HCT116 (cell line): Measurements from ENCODE around the gene RGL2. TPM values are rescaled to one million over a fixed set of nuclear protein-coding genes. Genes with fewer than 3 reads are reported as not detected.

Source experiments
- ATAC-seq: fragments of 200-7000 bp; cut with Tn5 transposase; 2 replicates; pipeline ENCODE4 v1.9.1; 2020; ENCODE audit warnings: mild to moderate bottlenecking, moderate library complexity
- BruUV-seq: library from RNA; stranded (reverse); fragments of 400-500 nt; replicated peaks from 2 replicates; lab custom pipeline; 2021; lab: Mats Ljungman, UMichigan
- CTCF ChIA-PET: fragments of 300-600 bp; sonication (Branson Sonifier 250); formaldehyde crosslinking; loops from one replicate; lab custom pipeline; 2021; ENCODE audit warnings: antibody characterized with exemption; lab: Charles Lee
- POLR2A ChIA-PET: fragments of 300-600, 350-600 bp; sonication (Branson Sonifier 250); formaldehyde crosslinking; loops from one replicate; lab custom pipeline; 2021; ENCODE audit warnings: antibody characterized with exemption; lab: Charles Lee
- RAD21 ChIA-PET, 2 experiments: fragments of 300-600 bp; sonication (Branson Sonifier 250); formaldehyde crosslinking; loops; one replicate each; lab custom pipeline; 2023; ENCODE audit warnings: low total read pairs in 2 of 2; ENCODE audit not compliant: uncharacterized antibody in 2 of 2, unreplicated experiment in 2 of 2, low non-redundant PET in 1 of 2; lab: Charles Lee
- DNase-seq: peaks from one replicate; pipeline ENCODE4 v3.0.0-alpha.2; 2010; ENCODE audit warnings: low read depth, low spot score
- H2AFZ ChIP-seq: fragments of 200-600 bp; shearing (Covaris generic), sonication (generic); 2 replicates; pipeline ENCODE4 v1.6.1; 2017; ENCODE audit warnings: low read depth, mixed run types, mixed read lengths, antibody characterized with exemption, low read length; ENCODE audit not compliant: poor library complexity, severe bottlenecking
- H3K27ac ChIP-seq: 2 replicates; pipeline ENCODE4 v1.5.1; 2012; ENCODE audit warnings: low read depth, low read length
- H3K27me3 ChIP-seq: fragments of 200-600 bp; sonication (generic); 2 replicates; pipeline ENCODE4 v1.6.1; 2016; ENCODE audit warnings: mixed run types, low read length, mixed read lengths; ENCODE audit not compliant: insufficient read depth
- H3K36me3 ChIP-seq, 2 experiments: fragments of 200-500 bp in 1 of 2; fragments of 200-600 bp in 1 of 2; sonication (Bioruptor generic) in 1 of 2; sonication (generic) in 1 of 2; 2 replicates each; pipeline versions ENCODE4 v1.5.1 to v1.6.1; 2014 to 2016; ENCODE audit warnings: low read length in 2 of 2, inconsistent platforms in 1 of 2, mixed read lengths in 1 of 2, mixed run types in 1 of 2; ENCODE audit not compliant: insufficient read depth in 2 of 2, control insufficient read depth in 1 of 2
- H3K4me1 ChIP-seq, 2 experiments: fragments of 200-600 bp in 1 of 2; sonication (generic) in 1 of 2; 2 replicates each; pipeline versions ENCODE4 v1.5.1 to v1.6.1; 2012 to 2017; ENCODE audit warnings: low read length in 2 of 2, inconsistent platforms in 1 of 2, mild to moderate bottlenecking in 1 of 2, mixed read lengths in 1 of 2, mixed run types in 1 of 2, moderate library complexity in 1 of 2; ENCODE audit not compliant: insufficient read depth in 2 of 2, control insufficient read depth in 1 of 2
- H3K4me2 ChIP-seq: fragments of 200-600 bp; sonication (generic); 2 replicates; pipeline ENCODE4 v1.6.1; 2017; ENCODE audit warnings: mixed run types, low read length, mixed read lengths
- H3K4me3 ChIP-seq, 2 experiments: fragments of 200-600 bp in 1 of 2; sonication (generic) in 1 of 2; replicated peaks in 1 of 2; 2 replicates each; pipeline ENCODE4 v1.5.1; 2011 to 2016; ENCODE audit warnings: low read length in 2 of 2, control low read depth in 1 of 2, low read depth in 1 of 2, mild to moderate bottlenecking in 1 of 2, mixed read lengths in 1 of 2, mixed run types in 1 of 2
- H3K79me2 ChIP-seq: fragments of 200-600 bp; sonication (generic); 2 replicates; pipeline ENCODE4 v1.6.1; 2017; ENCODE audit warnings: mild to moderate bottlenecking, mixed run types, low read length, moderate library complexity, mixed read lengths; ENCODE audit not compliant: insufficient read depth
- H3K9ac ChIP-seq: fragments of 200-600 bp; sonication (generic); 2 replicates; pipeline ENCODE4 v1.6.1; 2016; ENCODE audit warnings: low read length, mixed read lengths
- H3K9me2 ChIP-seq: fragments of 200-600 bp; sonication (generic), shearing (Covaris generic); 2 replicates; pipeline ENCODE4 v1.6.1; 2017; ENCODE audit warnings: mixed run types, mild to moderate bottlenecking, moderate library complexity; ENCODE audit not compliant: insufficient read depth
- H3K9me3 ChIP-seq, 2 experiments: fragments of 200-500 bp in 1 of 2; fragments of 200-600 bp in 1 of 2; sonication (Bioruptor generic) in 1 of 2; sonication (generic) in 1 of 2; 2 replicates each; pipeline ENCODE4 v1.6.1; 2014 to 2017; ENCODE audit warnings: low read length in 2 of 2, mixed read lengths in 2 of 2, inconsistent platforms in 1 of 2, low read depth in 1 of 2, mild to moderate bottlenecking in 1 of 2, mixed run types in 1 of 2, moderate library complexity in 1 of 2; ENCODE audit not compliant: control insufficient read depth in 1 of 2, insufficient read depth in 1 of 2
- H4K20me1 ChIP-seq: fragments of 200-600 bp; sonication (generic), shearing (Covaris generic); 2 replicates; pipeline ENCODE4 v1.6.1; 2017; ENCODE audit warnings: mixed run types, mild to moderate bottlenecking, moderate library complexity; ENCODE audit not compliant: insufficient read depth
- CBX3 ChIP-seq: IDR thresholded peaks from 2 replicates; pipeline ENCODE4 v1.6.1; 2012; ENCODE audit warnings: low read depth
- EZH2phosphoT487 ChIP-seq: fragments of 200-600 bp; IDR thresholded peaks from 2 replicates; pipeline ENCODE4 v1.6.1; 2018; ENCODE audit warnings: antibody characterized with exemption, borderline replicate concordance
- POLR2A ChIP-seq: IDR thresholded peaks from 2 replicates; pipeline ENCODE4 v1.7.0; 2011; ENCODE audit warnings: borderline replicate concordance; ENCODE audit not compliant: insufficient read depth, insufficient read length; ENCODE audit errors: extremely low read depth
- POLR2AphosphoS5 ChIP-seq: IDR thresholded peaks from 2 replicates; pipeline ENCODE4 v1.6.1; 2011; ENCODE audit warnings: mild to moderate bottlenecking, low read depth, low read length, moderate library complexity
- SP1 ChIP-seq: IDR thresholded peaks from 2 replicates; pipeline ENCODE4 v1.6.1; 2012; ENCODE audit warnings: low read depth
- SRF ChIP-seq: IDR thresholded peaks from 2 replicates; pipeline ENCODE4 v1.6.1; 2012; ENCODE audit warnings: low read depth
- TCF7L2 ChIP-seq: IDR thresholded peaks from 2 replicates; pipeline ENCODE4 v1.7.0; 2011; ENCODE audit warnings: borderline replicate concordance, inconsistent platforms; ENCODE audit not compliant: insufficient read depth, insufficient read length; ENCODE audit errors: extremely low read depth
- ZFX ChIP-seq: fragments of 450-650 bp; IDR thresholded peaks from 2 replicates; pipeline ENCODE4 v1.6.1; 2017
- intact Hi-C: fragments of 100-400 bp; cut with micrococcal nuclease; formaldehyde crosslinking; loops from 2 replicates; pipeline ENCODE4 v1.10.0; 2022
- total RNA-seq: library from RNA; stranded (reverse); gene quantifications from one replicate; pipeline ENCODE4 v1.2.1, GENCODE V29; 2021; ENCODE audit not compliant: unreplicated experiment
- TF ChIP-seq, protein P1 (sequence below): IDR thresholded peaks from 2 replicates; pipeline ENCODE4 v1.6.1; 2012
- TF ChIP-seq, protein P2 (sequence below): IDR thresholded peaks from 2 replicates; pipeline ENCODE4 v1.6.1; 2012
- TF ChIP-seq, protein P3 (sequence below): IDR thresholded peaks from 2 replicates; pipeline ENCODE4 v1.6.1; 2011; ENCODE audit warnings: mild to moderate bottlenecking, low read length, moderate library complexity; ENCODE audit not compliant: insufficient replicate concordance; ENCODE audit errors: extremely low read depth

The RGL2 gene
- total RNA-seq, 1 experiment from 2014 or later = 53.4 TPM

DNA sequence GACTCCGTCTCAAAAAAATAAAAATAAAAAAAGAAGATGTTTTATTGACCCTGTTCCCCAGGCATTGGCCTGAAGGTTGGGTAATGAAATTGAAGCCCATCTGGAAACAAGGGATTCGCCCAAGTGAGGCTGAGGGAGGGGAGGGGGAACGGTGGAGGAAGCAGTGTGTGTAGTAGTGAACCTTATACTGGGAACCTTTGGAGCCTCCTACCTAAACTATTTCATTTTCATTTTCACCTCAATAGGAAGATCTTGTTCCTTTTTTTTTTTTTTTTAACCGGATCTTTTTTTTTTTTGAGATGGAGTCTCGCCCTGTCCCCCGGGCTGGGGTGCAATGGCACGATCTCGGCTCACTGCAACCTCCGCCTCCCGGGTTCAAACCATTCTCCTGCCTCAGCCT, 32.0 kb upstream of the RGL2 start:
- H3K9me2 ChIP-seq = no peaks in the 10 kb centered on the region
- H4K20me1 ChIP-seq = no peaks in the 10 kb centered on the region
- ChIA-PET RAD21 (no interaction called here), POLR2A (no interaction called here), CTCF (no interaction called here)
- no peaks in the 10 kb centered on the region for H3K36me3 ChIP-seq
- H2AFZ ChIP-seq = no peak overlapping the region
- no TSS peak for BruUV-seq
- no peaks in the 10 kb centered on the region for H3K79me2 ChIP-seq
- intact Hi-C loops = no loop called here
- ATAC-seq (no peak), DNase-seq (no peak)
- no peaks in the 10 kb centered on the region for H3K27me3 ChIP-seq
- H3K27ac ChIP-seq = no peak overlapping the region
- H3K9me3 ChIP-seq = no peaks in the 10 kb centered on the region
- H3K4me2 ChIP-seq = no peak overlapping the region
- no peak overlapping the region for H3K9ac ChIP-seq
- peaks cover 3 to 10% of the 10 kb centered on the region in 2 experiments; a peak in 2 of 4 replicates for H3K4me1 ChIP-seq
- no peak overlapping the region for H3K4me3 ChIP-seq
- TF ChIP-seq TCF7L2 (no peak), EZH2phosphoT487 (no peak), POLR2AphosphoS5 (no peak), SRF (no peak), CBX3 (no peak), ZFX (no peak), SP1 (no peak), POLR2A (no peak)
- TF ChIP-seq, protein P1, sequence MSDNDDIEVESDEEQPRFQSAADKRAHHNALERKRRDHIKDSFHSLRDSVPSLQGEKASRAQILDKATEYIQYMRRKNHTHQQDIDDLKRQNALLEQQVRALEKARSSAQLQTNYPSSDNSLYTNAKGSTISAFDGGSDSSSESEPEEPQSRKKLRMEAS = no peak
- TF ChIP-seq, protein P2, sequence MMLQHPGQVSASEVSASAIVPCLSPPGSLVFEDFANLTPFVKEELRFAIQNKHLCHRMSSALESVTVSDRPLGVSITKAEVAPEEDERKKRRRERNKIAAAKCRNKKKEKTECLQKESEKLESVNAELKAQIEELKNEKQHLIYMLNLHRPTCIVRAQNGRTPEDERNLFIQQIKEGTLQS = no peak
- TF ChIP-seq, protein P3, sequence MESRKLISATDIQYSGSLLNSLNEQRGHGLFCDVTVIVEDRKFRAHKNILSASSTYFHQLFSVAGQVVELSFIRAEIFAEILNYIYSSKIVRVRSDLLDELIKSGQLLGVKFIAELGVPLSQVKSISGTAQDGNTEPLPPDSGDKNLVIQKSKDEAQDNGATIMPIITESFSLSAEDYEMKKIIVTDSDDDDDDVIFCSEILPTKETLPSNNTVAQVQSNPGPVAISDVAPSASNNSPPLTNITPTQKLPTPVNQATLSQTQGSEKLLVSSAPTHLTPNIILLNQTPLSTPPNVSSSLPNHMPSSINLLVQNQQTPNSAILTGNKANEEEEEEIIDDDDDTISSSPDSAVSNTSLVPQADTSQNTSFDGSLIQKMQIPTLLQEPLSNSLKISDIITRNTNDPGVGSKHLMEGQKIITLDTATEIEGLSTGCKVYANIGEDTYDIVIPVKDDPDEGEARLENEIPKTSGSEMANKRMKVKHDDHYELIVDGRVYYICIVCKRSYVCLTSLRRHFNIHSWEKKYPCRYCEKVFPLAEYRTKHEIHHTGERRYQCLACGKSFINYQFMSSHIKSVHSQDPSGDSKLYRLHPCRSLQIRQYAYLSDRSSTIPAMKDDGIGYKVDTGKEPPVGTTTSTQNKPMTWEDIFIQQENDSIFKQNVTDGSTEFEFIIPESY = no peak
